Coronary artery (tissue), 2 donors: Measurements from ENCODE around the gene BCS1L.

Experiments used
- DNase-seq: peaks from one replicate; pipeline ENCODE4 v3.0.0-alpha.2; 2017; ENCODE audit warnings: low spot score
- H3K27ac ChIP-seq, 2 donors: fragments of 200-600 bp; sonication (generic); one replicate each; pipeline ENCODE4 v1.5.1; 2016 to 2019
- H3K4me3 ChIP-seq: fragments of 200-600 bp; sonication (generic); 2 replicates; pipeline ENCODE4 v1.5.1; 2016; ENCODE audit warnings: mild to moderate bottlenecking, moderate library complexity
- TF ChIP-seq, protein P1 (sequence below): fragments of 200-600 bp; sonication (generic); IDR thresholded peaks from one replicate; pipeline ENCODE4 v1.5.1; 2019; ENCODE audit warnings: antibody characterized with exemption

BCS1L gene

DNA sequence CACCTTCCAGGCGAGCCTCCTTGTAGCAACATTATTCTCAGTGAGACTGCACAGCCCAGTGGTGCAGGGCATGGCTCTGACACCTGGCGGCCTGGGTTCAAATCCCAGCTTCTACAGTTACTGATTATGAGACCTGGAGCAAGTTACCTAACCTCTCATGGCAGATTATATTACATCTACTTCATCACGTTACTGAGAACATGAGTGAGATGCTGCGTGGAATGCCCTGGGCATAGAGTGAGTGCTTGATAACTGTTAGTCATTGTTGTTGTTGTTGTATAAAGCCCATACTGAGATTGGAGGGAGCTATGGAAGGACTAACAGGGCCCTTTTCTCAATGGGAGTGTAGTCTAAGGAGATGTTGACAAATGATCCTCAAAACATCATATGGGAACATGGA lies 33.1 kb upstream of the BCS1L start:
- Histone ChIP-seq H3K4me3 (no peak overlapping the region), H3K27ac (no peak overlapping the region)
- no peak for DNase-seq
- TF ChIP-seq, protein P1, sequence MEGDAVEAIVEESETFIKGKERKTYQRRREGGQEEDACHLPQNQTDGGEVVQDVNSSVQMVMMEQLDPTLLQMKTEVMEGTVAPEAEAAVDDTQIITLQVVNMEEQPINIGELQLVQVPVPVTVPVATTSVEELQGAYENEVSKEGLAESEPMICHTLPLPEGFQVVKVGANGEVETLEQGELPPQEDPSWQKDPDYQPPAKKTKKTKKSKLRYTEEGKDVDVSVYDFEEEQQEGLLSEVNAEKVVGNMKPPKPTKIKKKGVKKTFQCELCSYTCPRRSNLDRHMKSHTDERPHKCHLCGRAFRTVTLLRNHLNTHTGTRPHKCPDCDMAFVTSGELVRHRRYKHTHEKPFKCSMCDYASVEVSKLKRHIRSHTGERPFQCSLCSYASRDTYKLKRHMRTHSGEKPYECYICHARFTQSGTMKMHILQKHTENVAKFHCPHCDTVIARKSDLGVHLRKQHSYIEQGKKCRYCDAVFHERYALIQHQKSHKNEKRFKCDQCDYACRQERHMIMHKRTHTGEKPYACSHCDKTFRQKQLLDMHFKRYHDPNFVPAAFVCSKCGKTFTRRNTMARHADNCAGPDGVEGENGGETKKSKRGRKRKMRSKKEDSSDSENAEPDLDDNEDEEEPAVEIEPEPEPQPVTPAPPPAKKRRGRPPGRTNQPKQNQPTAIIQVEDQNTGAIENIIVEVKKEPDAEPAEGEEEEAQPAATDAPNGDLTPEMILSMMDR: no peak

DNA sequence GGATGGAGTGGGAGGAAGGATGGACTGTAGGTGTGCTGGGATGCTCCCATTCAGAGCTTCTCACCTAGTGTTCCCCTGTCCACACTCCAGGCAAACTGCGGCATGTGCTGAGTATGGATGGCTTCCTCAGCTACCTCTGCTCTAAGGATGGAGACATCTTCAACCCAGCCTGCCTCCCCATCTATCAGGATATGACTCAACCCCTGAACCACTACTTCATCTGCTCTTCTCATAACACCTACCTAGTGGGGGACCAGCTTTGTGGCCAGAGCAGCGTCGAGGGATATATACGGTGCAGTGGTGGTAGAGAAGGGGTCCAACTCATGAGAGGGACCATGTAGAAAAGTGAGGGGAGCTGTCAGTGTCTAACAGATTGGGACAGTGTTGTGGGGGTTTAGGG lies 31.5 kb upstream of the BCS1L start:
- H3K4me3 ChIP-seq: no peak overlapping the region
- no peak overlapping the region for H3K27ac ChIP-seq
- TF ChIP-seq, protein P1: no peak
- no peak for DNase-seq

DNA sequence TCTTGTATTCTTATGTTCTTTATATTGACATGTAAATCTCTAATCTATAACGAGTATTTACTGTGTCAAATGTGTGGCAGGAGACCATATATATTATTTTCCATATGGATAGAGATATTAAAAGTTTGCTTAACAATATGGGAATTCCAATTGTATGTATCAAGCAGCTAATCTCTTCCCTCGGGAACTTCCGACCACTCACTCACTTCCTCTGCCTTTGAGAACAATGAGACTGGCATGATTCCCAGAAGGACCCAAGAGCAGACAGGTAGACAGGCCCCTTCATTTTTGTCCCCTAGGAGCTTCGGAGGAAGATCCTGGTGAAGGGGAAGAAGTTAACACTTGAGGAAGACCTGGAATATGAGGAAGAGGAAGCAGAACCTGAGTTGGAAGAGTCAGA lies 27.6 kb upstream of the BCS1L start:
- H3K4me3 ChIP-seq: no peak overlapping the region
- H3K27ac ChIP-seq: no peak overlapping the region
- TF ChIP-seq, protein P1: no peak
- no peak for DNase-seq

DNA sequence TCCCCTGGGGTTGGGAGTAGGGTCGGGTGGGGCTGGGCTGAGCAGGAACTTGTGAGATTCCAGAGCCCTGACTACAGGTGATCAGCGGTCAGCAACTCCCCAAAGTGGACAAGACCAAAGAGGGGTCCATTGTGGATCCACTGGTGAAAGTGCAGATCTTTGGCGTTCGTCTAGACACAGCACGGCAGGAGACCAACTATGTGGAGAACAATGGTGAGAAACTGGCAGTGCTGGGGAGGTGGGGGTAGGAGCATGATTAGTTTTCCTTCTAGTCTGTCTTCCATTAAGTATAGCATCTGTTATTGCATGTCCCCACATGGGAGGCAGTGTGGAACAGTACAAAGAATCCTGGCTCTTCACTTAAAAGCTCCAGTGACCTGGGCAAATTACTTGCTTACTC lies 23.8 kb upstream of the BCS1L start:
- no peak for DNase-seq
- TF ChIP-seq, protein P1: no peak

DNA sequence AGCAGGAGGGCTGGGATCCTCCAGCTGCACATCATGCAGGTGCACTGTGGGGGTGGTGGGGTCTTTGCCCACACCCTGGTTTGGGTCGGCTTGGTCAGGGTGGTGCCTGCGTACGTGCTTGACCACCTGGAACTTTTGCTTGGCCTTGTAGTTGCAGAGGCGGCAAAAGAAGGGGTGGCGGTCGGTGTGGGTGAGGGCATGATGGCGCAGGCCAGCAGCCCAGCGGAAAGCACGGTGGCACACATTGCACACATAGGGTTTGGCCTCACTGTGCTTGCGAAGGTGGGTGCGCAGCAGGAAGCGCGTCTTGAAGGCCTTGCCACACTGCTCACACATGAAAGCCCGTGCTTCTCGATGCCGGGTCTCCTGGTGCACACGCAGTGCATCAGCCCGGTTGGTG lies 21.1 kb upstream of the BCS1L start:
- TF ChIP-seq, protein P1: no peak
- no peak overlapping the region for H3K27ac ChIP-seq
- no peak for DNase-seq
- H3K4me3 ChIP-seq: no peak overlapping the region

More for the DNA sequence above, 23.8 kb upstream of the BCS1L start:
- no peak overlapping the region for H3K4me3 ChIP-seq
- H3K27ac ChIP-seq: no peak overlapping the region

DNA sequence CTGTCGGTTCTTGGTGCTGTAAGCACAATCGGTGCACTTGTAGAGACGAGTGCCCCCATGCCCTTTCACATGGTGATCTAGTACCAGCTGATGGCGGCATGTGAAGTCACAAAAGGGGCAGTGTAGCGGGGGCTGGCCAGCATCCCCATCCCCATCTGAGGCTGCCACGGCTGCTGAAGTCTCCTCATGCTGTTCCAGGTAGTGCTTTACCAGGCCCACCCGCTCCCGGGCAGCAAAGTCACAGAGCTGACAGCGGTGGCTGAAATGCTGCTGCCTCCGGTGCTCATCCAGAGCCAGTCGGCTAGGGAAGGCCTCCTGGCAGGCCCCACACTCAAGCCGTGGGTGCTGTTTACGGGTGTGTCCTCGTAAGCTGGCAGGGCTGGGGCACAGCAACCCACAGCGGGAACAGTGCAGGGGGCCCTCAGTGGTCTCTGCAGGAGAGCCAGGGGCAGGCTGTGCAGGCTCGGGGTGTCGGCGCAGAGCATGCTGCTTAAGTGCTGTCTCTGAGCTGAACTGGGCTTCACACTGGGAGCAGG lies 17.3 kb upstream of the BCS1L start:
- TF ChIP-seq, protein P1: no peak
- Histone ChIP-seq H3K4me3 (no peak overlapping the region), H3K27ac (no peak overlapping the region)
- no peak for DNase-seq

DNA sequence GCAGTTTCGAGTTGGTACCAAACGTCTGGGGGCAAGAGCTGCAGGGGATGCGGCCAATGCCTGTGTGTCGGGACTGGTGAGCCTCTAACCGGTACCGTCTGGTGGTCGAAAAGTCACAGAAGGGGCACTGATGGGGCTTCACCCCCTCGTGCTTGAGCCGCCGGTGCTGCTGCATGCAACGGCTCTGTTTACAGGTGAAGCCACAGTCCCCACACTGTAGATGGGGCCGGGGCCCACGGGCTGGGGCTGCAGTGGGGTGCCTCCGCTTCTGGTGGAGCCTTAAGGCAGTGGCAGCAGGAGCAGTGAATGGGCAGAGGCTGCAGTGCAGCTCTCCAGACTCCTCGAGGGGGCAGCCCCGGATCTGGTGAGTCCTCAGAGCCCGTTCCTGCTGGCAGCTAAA lies 16.7 kb upstream of the BCS1L start:
- TF ChIP-seq, protein P1: no peak
- DNase-seq: no peak

More for the DNA sequence above, 16.7 kb upstream of the BCS1L start:
- Histone ChIP-seq H3K27ac (no peak overlapping the region), H3K4me3 (no peak overlapping the region)
